ENCODE results near the gene HS6ST1. TPM values are rescaled to one million over a fixed set of nuclear protein-coding genes. Genes with fewer than 3 reads are reported as not detected.
A peak's percentile ranks its signal among the peaks of the same experiment; 100 is the strongest.

HS6ST1 gene
- total and polyA plus RNA-seq, 2 of the 4 experiments (the other 2 are of a cell fraction), result 29.9 to 36.9 TPM

- Histone ChIP-seq H3K4me1 (ENCODE audit: control insufficient read depth, insufficient read depth, low read length) (peaks cover 7% of the 10 kb centered on the region; the same call in 1 of the 2 replicates), H3K4me3 (ENCODE audit: insufficient read depth, low read depth, low read length) (no peak overlapping the region; the same call in 1 of the 2 replicates), H3K27ac (ENCODE audit: insufficient read depth, low read length) (peak overlapping the region; percentile 6; the same call in 1 of the 2 replicates), H2AK5ac (ENCODE audit: low read depth, low read length) (peak overlapping the region; percentile 77; the same call in 1 of the 2 replicates), H3K9me1 (ENCODE audit: insufficient read depth, low read length) (peaks cover 4% of the 10 kb centered on the region; the same call in 1 of the 2 replicates), H3K56ac (ENCODE audit: extremely low read depth, insufficient read depth, low read length) (peak overlapping the region; percentile 57; the same call in 1 of the 2 replicates), H2AFZ (replicated peaks; ENCODE audit: low read length, poor library complexity) (peak overlapping the region; percentile 94), H4K5ac (ENCODE audit: low read depth, low read length) (no peak overlapping the region), H2BK5ac (ENCODE audit: low read depth, low read length, poor library complexity, severe bottlenecking) (no peak overlapping the region), H2BK20ac (ENCODE audit: low read depth, low read length) (peak overlapping the region; percentile 77), H3K9me3 (ENCODE audit: control insufficient read depth, insufficient read depth, low read length) (no peaks in the 10 kb centered on the region), H2AK9ac (replicated peaks; ENCODE audit: low read depth, low read length, poor library complexity) (peak overlapping the region; percentile 93), H3K18ac (ENCODE audit: low read depth, low read length) (0 out of 2 replicates have a peak overlapping the region, but pooled peaks have one; percentile 20), H2BK15ac (ENCODE audit: low read depth, low read length) (peak overlapping the region; percentile 81; the same call in 2 of the 3 replicates), H2BK120ac (ENCODE audit: low read depth, low read length) (peak overlapping the region; percentile 72), H3K36me3 (ENCODE audit: control insufficient read depth, insufficient read depth, low read length) (peaks cover 2% of the 10 kb centered on the region; the same call in 1 of the 2 replicates), H3K4me2 (ENCODE audit: low read depth, low read length) (peak overlapping the region; percentile 66), H4K91ac (ENCODE audit: insufficient read depth, low read depth, low read length) (peak overlapping the region; percentile 73), H3K27me3 (ENCODE audit: control insufficient read depth, insufficient read depth, low read length) (no peaks in the 10 kb centered on the region), H4K20me1 (ENCODE audit: insufficient read depth, low read length) (peaks cover 17% of the 10 kb centered on the region), H3K14ac (replicated peaks; ENCODE audit: low read depth, low read length) (peak overlapping the region; percentile 93), H3K4ac (ENCODE audit: low read depth, low read length) (peak overlapping the region; percentile 61), H3K9ac (ENCODE audit: low read depth, low read length) (peak overlapping the region; percentile 25), H4K8ac (ENCODE audit: low read depth in 2 of 2, low read length in 2 of 2) (peak overlapping the region in 1 of 2 experiments; percentile 41; a peak in 1 of 4 replicates), H3K79me1 (ENCODE audit: low read depth in 1 of 2, low read length in 2 of 2) (peaks cover 0 to 15% of the 10 kb centered on the region in 2 experiments; a peak in 2 of 4 replicates), H3K23ac (ENCODE audit: low read depth, low read length) (peak overlapping the region; percentile 66; the same call in 1 of the 2 replicates)
- BruUV-seq (replicated peaks), result no TSS peak
- 86% methylated on average over 14 of the region's 23 CpGs; no CpG with 5 or more reads in 1 of the 2 experiments for WGBS, 2 experiments (ENCODE audit: extremely low coverage in 2 of 2, insufficient read length in 1 of 2)
- ATAC-seq (ENCODE audit: low read depth), result no peak
- ChIA-PET CTCF (interaction anchor here (0.6 to 0.7 kb wide), 3 partner anchors 300 to 434 kb away, joined by 3 to 5 read pairs (median 3); no protein-coding TSS in a partner anchor), POLR2A (ENCODE audit: unreplicated experiment) (no interaction called here)
- in situ Hi-C loops (cut with MboI; ENCODE audit: low sequenced_read_pairs), result loop anchor here (10.0 to 25.0 kb wide), 5 partner anchors 214 to 434 kb away; partner anchors contain the start of gene AMMECR1L
- dilution Hi-C loops (cut with HindIII; ENCODE audit: low sequenced_read_pairs, unreplicated experiment), result no loop called here
- DNase-seq, result no peak
- intact Hi-C loops (cut with micrococcal nuclease), result loop anchor here (1.0 to 5.0 kb wide), 8 partner anchors 151 to 1601 kb away; no protein-coding TSS in a partner anchor
- TF ChIP-seq BHLHE40 (IDR thresholded peaks at IDR 0.05; ENCODE audit: low read depth, low read length) (no peak), USF2 (IDR thresholded peaks at IDR 0.05; ENCODE audit: low read depth, low read length) (no peak), CEBPB (IDR thresholded peaks at IDR 0.05; ENCODE audit: low read depth, low read length) (no peak), RCOR1 (IDR thresholded peaks at IDR 0.05; ENCODE audit: insufficient replicate concordance, low read length) (no peak), FOS (IDR thresholded peaks at IDR 0.05; ENCODE audit: low read depth, low read length) (no peak), CHD1 (IDR thresholded peaks at IDR 0.05; ENCODE audit: low read depth, low read length) (no peak), SMC3 (IDR thresholded peaks at IDR 0.05; ENCODE audit: low read depth, low read length) (no peak), RAD21 (IDR thresholded peaks at IDR 0.05; ENCODE audit: low read length) (no peak), ELK1 (IDR thresholded peaks at IDR 0.05; ENCODE audit: borderline replicate concordance, low read depth, low read length) (no peak), RFX5 (IDR thresholded peaks at IDR 0.05; ENCODE audit: low read depth, low read length) (no peak), MXI1 (IDR thresholded peaks at IDR 0.05; ENCODE audit: borderline replicate concordance, low read depth, low read length) (no peak), NFE2L2 (IDR thresholded peaks at IDR 0.05; ENCODE audit: low read depth, low read length) (no peak), POLR2A (IDR thresholded peaks at IDR 0.05; ENCODE audit: low read depth, low read length) (no peak), MAZ (IDR thresholded peaks at IDR 0.05; ENCODE audit: borderline replicate concordance, low read depth, low read length) (no peak), MAFK (IDR thresholded peaks at IDR 0.05; ENCODE audit: low read depth, low read length) (no peak)
Measured at GRCh38 chr2:128320906-128321771, 2.5 kb upstream of the HS6ST1 start.

All from IMR-90 (cell line).